ENCODE measurements around the gene PNKP.

The PNKP gene

DNA sequence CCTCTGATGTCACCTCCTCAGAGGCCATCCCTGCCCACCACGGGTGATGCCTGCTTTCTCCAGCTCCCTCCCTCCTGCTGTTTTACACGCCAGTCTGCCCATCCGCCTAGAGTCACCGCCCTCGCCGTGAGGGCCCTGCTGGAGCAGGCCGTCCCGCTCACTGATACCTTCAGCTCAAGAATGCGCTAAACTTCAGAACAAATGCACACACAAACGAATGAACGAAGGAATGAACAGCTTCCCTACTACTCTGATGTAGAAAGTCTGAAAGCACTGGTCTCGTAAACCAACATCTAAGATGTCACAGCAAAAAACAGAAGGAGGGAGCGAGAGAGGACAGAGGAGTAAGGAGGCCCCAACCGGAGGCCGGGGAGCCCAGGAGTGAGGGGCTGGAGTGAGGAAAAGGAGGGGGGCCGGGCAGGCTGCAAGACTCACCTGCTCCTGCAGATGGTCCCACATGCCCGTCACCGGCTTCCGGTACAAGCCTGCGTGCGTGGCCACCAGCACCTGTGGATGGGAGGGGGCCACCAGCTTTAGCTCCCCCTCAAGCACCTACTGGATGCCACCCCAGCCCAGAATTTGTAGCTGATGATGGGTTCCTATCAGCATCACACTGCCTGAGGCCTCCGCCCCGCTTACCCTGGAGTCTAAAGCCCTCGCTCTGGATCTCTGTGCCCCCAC lies 4.0 kb downstream of the PNKP start:
- TF ChIP-seq, protein P1, sequence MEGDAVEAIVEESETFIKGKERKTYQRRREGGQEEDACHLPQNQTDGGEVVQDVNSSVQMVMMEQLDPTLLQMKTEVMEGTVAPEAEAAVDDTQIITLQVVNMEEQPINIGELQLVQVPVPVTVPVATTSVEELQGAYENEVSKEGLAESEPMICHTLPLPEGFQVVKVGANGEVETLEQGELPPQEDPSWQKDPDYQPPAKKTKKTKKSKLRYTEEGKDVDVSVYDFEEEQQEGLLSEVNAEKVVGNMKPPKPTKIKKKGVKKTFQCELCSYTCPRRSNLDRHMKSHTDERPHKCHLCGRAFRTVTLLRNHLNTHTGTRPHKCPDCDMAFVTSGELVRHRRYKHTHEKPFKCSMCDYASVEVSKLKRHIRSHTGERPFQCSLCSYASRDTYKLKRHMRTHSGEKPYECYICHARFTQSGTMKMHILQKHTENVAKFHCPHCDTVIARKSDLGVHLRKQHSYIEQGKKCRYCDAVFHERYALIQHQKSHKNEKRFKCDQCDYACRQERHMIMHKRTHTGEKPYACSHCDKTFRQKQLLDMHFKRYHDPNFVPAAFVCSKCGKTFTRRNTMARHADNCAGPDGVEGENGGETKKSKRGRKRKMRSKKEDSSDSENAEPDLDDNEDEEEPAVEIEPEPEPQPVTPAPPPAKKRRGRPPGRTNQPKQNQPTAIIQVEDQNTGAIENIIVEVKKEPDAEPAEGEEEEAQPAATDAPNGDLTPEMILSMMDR (IDR thresholded peaks at IDR 0.05; ENCODE audit: extremely low read depth, insufficient read depth, missing control alignments), result no peak
- no peak for DNase-seq (ENCODE audit: low spot score)
- in situ Hi-C loops (cut with MboI; ENCODE audit: low pct_unique_long_range_greater_than_20kb, low sequenced_read_pairs, unreplicated experiment), result no loop called here

DNA sequence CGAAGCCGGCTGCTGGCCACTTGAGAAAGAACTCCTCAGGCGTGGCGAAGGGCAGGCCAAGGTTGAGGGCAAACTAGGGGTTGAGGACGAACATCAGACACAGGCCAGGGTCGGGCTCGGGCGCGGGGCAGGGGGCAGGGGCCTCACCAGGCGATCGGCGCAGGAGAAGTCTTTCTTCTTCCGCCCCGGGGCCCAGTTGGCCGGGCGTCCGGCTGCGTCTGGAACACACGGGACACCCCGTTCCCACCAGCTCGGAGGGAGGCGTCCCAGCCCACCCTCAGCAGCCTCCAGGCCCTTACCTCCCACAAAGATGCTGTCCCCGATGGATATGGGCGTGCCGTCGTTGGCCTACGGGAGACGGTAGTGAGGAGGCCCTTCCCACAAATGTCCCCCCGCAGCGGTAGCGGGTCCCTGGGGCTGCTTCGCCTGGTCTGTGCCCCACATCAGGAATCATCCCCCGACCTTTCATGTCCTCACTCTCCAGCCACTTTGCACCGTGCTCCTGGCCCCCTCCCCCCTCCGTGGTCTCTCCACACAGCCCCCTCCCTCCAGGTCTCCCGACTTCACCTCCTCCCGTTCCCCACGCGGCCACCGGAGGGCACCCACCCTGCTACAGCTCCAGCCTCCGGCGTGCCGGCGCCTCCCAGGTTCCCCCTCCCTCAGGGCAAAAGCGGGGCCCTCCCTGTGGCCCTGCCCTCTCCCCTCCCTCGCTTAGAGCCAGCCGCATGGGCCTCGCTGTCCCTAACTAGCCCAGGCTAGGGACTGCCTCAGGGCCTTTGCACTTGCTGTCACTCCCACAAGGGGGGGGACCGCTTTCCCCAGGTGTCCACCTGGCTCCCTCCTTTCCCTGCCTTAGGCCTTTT lies 4.8 kb downstream of the PNKP start:
- in situ Hi-C loops (cut with MboI; ENCODE audit: low pct_unique_long_range_greater_than_20kb, low sequenced_read_pairs, unreplicated experiment), result no loop called here
- no peak for DNase-seq (ENCODE audit: low spot score)
- TF ChIP-seq, protein P1 (IDR thresholded peaks at IDR 0.05; ENCODE audit: extremely low read depth, insufficient read depth, missing control alignments), result peak; percentile 27

DNA sequence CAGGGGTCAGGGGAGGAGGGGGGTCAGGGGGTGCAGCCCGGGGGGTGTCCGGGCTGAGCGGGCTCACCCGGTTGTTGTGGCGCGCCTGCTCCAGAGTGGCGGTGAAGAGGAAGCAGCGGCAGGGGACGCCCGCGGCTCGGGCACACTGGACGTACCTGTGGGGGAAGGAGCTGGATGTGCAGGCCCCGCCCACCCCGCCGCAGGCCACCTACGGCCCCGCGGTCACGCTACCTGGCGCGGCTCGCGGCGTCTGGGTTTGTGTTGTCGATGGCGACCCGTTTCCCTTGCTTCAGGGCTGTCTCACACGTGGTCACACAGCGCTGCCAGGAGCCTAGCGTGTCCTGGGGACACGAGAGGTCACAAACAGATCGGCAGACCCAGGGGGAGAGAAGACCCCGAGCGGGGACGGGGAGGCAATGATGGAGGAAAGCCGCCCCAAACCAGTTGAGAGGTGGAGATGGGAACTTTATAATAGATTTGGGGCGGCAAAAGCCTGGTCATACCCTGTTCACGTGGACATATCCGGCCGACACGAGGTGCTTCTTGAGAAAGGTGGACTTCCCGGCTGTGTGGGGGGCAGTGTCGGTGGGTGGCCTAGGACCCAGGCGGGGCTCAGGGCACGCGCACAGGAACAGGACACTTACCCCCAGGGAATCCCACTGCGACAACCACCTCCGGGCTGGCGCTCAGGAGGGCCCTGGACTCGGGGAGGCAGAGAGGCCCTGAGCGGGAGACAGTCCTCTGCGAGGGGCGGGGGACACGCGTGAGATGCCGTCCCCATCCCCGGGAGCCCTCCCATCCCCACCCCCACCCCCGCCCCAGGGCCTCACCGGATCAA lies 5.6 kb downstream of the PNKP start:
- TF ChIP-seq, protein P1 (IDR thresholded peaks at IDR 0.05; ENCODE audit: extremely low read depth, insufficient read depth, missing control alignments), result no peak
- no peak for DNase-seq (ENCODE audit: low spot score)
- in situ Hi-C loops (cut with MboI; ENCODE audit: low pct_unique_long_range_greater_than_20kb, low sequenced_read_pairs, unreplicated experiment), result no loop called here

DNA sequence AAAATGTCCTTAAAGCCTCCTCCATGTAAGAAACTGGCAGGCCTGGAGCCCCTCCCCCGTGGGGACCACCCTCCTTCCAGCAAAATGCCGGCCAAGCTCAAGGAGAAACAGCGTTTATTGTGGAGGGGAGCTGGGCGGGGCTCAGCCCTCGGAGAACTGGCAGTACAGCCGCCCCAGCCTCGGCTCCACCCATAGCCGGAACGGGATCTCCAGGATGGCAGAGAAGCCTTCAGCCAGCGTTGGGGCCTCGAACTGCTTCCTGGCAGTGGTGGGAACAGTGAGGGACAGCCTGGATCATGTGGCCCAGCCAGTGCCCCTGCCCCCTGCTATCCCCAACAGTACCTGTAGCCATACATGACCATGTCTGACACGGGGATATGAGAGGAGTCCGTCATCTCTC lies 6.3 kb downstream of the PNKP start:
- TF ChIP-seq, protein P1 (IDR thresholded peaks at IDR 0.05; ENCODE audit: extremely low read depth, insufficient read depth, missing control alignments), result no peak
- in situ Hi-C loops (cut with MboI; ENCODE audit: low pct_unique_long_range_greater_than_20kb, low sequenced_read_pairs, unreplicated experiment), result no loop called here
- no peak for DNase-seq (ENCODE audit: low spot score)

DNA sequence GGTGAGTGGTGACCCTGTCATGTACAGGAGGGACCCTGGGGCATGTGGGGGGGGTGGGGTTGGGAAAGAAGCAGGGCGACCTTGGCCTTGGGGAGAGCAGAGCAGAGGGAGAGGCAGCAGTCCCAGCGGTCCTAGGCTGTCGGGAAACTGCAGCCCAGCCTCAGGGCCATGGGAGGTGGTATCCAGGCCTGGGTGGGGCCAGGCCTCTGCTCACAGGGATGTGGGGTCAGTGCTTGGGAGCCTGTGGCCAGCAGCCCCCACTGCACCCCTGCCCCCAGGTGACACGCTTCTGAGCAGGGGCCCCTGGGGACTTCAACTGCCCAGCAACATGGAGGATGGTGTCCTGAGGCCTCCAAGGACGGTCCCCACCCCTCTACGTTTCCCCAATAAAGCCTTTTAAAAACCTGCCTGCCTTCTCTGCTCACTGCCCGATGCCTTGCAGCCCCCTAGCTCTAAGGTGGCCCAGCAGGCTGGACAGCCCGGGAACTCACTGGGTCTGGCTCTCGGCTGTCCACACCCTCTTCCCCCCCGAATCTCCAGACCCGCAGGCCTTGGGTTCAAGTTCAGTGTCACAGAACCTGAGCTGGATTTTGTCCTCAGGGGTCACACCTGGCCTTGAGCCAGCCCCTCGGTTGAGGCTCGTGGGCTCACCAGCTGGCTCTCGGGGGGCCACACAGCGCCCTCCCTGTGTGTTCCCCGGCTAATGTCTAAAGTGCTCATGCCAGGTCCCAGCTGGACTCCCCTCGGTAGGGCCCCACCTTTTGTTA lies 6.9 kb downstream of the PNKP start:
- in situ Hi-C loops (cut with MboI; ENCODE audit: low pct_unique_long_range_greater_than_20kb, low sequenced_read_pairs, unreplicated experiment), result no loop called here
- TF ChIP-seq, protein P1 (IDR thresholded peaks at IDR 0.05; ENCODE audit: extremely low read depth, insufficient read depth, missing control alignments), result no peak
- DNase-seq (ENCODE audit: low spot score), result no peak
